Kidney glomerular epithelial cell (primary cell): ENCODE measurements around the gene GPR78.
"Not testable (repeated sequence)": the region's sequence is repeated elsewhere in the genome, so short reads cannot be mapped to it uniquely, and the experiment has no call there.

Experiments used
- DNase-seq: peaks from one replicate; lab custom pipeline; 2025; lab: John Stamatoyannopoulos, UW

Gene GPR78

DNA sequence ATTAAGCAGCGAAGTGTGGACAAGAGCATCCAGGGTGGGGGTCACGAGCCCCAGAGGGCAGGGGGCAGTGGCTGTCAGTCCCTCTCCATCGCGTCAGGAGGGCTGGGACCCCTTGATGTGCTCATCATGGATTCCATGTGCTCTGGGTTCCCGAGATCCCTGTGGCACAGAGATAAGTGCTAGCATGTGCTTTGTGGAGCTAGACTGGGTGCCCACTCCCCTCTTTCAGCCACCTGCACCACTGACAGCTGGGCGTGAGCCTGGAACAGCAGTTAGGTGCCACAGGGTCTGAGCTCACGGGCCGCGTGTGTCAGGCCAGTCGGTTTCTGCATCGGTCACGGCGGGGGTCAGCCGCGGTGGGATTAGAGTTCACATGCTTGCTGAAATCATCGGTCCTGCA, 36.6 kb downstream of the GPR78 start:
- no peak for DNase-seq

DNA sequence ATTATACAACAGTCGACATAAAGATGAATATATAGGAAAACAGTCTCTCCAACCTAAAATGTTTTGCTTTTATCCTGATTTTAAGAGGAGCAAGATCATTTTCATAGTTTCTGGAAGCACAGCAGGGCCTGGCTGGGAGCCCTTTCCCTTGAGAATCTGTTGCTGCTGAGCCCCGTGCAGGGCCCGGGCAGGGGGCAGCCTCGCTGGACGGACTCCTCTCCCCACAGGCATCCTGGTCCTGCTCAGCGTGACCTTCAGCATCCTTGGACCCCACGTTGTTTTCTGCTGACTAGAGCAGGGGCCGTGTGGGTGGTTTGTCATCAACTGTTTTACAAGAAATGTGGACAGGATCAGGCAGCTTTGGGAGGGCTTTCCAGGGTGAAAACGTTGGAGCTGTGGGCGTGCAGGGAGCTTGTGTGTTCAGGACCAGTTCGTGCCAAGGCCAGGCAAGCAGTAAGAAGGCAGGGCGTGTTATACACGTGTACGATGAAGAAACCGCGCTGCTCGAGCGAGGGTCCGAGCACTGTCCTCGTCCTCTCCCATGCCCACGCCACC, 37.4 kb downstream of the GPR78 start:
- DNase-seq: no peak

DNA sequence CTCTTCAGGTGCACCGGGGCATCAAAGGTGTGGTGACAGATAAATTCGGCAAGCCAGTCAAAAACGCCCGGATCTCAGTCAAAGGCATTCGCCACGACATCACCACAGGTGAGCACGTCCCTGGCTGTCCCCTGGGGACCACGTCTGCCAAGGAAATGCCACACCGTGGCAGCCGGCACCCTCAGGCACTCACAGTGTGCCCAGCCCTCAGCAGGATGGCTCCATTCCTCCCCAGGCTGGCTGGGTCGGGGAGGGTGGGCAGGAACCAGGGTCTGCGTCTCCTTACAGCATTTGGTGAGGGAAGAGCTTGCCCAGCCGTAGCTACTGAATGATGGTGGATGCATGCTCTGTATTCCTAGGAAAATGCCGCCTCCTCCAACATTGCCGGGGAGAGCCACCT, 38.2 kb downstream of the GPR78 start:
- DNase-seq: no peak

DNA sequence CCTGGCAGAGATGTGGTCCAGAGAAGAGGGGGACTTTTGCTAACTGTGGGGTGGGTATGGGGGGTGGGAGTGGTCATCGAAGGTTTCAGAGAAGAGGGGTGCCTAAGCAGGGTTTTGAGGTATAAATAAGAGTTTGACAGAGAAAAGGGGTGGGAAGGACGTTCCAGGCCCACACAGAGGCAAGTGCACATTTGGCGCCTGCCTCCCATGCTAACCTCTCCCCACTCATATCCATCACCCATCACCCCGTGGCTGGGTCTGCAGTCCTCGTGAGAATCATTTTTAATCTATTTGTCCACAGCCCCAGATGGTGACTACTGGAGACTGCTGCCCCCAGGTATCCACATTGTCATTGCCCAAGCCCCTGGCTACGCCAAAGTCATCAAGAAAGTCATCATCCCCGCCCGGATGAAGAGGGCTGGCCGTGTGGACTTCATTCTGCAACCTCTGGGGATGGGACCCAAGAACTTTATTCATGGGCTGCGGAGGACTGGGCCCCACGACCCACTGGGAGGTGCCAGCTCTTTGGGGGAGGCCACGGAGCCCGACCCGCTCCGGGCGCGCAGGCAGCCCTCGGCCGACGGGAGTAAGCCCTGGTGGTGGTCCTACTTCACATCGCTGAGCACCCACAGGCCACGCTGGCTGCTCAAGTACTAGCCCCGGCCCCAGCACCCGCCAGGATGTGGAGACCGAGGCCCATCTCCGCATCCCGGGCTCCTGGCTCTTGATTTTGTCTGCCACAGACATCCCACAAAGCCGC, 38.9 kb downstream of the GPR78 start:
- DNase-seq: no peak

- DNase-seq: not testable (repeated sequence)
These were observed 40.9 kb downstream of the GPR78 start for GRCh38 chr4:8621135-8621534.

DNA sequence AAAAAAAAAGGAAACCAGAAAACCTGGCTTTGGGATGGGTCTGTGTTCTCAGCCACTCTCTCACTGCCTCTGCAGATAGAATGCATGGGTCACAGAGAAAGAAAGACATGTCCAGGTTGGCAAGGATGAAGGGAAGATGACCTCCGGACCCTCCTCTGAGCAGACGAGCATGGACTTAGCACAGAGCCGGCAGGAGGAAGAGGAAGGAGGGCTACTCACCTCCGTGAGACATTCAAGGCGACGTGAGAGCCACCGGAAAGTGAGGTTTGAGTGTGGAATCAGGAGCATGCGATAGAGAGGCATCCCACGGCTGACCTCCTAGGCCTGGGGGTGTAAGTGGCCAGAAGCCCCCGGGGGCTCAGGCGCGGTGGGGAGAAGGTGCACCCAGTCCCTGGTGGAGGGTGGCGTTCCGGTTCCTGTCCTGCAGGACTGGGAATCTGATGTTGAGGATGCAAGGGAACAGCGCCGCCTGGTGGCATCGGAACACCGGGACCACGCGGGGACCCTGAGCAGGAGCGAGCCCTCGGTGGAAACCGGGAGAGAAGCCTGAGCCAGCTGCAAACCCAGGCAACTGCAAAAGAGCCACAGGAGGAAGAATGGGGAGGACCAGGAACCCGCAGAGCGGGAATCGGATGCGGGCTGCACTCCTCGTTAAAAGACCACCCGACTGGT, 44.5 kb downstream of the GPR78 start:
- DNase-seq: not testable (repeated sequence)

DNA sequence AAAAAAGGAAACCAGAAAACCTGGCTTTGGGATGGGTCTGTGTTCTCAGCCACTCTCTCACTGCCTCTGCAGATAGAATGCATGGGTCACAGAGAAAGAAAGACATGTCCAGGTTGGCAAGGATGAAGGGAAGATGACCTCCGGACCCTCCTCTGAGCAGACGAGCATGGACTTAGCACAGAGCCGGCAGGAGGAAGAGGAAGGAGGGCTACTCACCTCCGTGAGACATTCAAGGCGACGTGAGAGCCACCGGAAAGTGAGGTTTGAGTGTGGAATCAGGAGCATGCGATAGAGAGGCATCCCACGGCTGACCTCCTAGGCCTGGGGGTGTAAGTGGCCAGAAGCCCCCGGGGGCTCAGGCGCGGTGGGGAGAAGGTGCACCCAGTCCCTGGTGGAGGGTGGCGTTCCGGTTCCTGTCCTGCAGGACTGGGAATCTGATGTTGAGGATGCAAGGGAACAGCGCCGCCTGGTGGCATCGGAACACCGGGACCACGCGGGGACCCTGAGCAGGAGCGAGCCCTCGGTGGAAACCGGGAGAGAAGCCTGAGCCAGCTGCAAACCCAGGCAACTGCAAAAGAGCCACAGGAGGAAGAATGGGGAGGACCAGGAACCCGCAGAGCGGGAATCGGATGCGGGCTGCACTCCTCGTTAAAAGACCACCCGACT, 50.2 kb downstream of the GPR78 start:
- DNase-seq: not testable (repeated sequence)

GRCh38 chr4:8631896-8632295, 51.7 kb downstream of the GPR78 start:
- not testable (repeated sequence) for DNase-seq

DNA sequence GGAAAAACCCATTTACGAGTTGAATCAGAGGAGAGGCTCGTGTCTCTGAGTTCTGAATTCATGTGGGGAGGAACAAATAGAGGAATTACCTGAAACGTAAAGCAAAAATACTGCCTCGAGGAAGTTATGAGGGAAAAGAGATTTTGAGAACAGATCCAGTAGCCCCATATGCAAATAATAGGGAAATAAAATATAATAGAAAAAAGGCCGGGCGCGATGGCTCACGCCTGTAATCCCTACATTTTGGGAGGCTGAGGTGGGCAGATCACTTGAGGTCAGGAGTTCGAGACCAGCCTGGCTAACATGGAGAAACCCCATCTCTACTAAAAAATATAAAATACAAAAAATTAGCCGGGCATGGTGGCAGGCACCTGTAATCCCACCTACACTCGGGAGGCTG, 54.6 kb downstream of the GPR78 start:
- not testable (repeated sequence) for DNase-seq

GRCh38 chr4:8635897-8636554, 55.8 kb downstream of the GPR78 start:
- DNase-seq: not testable (repeated sequence)
